Liver (tissue), 9 donors: Measurements from ENCODE around the gene UCHL3. TPM values are rescaled to one million over a fixed set of nuclear protein-coding genes. Genes with fewer than 3 reads are reported as not detected.

Experiments
- DNase-seq: peaks from one replicate; pipeline ENCODE4 v3.0.0-alpha.2; 2017; ENCODE audit warnings: low spot score
- H3K27ac ChIP-seq, 2 donors: one replicate each; pipeline ENCODE4 v1.7.0; 2013; ENCODE audit warnings: inconsistent platforms in 2 of 2, low read length in 2 of 2, control low read depth in 1 of 2, low read depth in 1 of 2, mild to moderate bottlenecking in 1 of 2
- H3K27me3 ChIP-seq, 4 donors: one replicate each; pipeline versions ENCODE4 v1.6.1 to v1.7.0; 2013; ENCODE audit warnings: low read length in 3 of 4, inconsistent platforms in 1 of 4, mild to moderate bottlenecking in 1 of 4, moderate library complexity in 1 of 4; ENCODE audit not compliant: control insufficient read depth in 4 of 4, insufficient read depth in 4 of 4
- H3K36me3 ChIP-seq, 4 donors: one replicate each; pipeline versions ENCODE4 v1.6.1 to v1.7.0; 2013; ENCODE audit warnings: low read length in 3 of 4, mild to moderate bottlenecking in 3 of 4, low read depth in 1 of 4, moderate library complexity in 1 of 4; ENCODE audit not compliant: control insufficient read depth in 4 of 4, insufficient read depth in 3 of 4
- H3K4me1 ChIP-seq, 4 donors: one replicate each; pipeline versions ENCODE4 v1.6.1 to v1.7.0; 2013; ENCODE audit warnings: low read length in 3 of 4, mild to moderate bottlenecking in 3 of 4, moderate library complexity in 1 of 4; ENCODE audit not compliant: control insufficient read depth in 4 of 4, insufficient read depth in 4 of 4
- H3K4me3 ChIP-seq, 3 donors: one replicate each; pipeline versions ENCODE4 v1.6.1 to v1.7.0; 2013; ENCODE audit warnings: low read length in 3 of 3, control low read depth in 1 of 3, low read depth in 1 of 3, mild to moderate bottlenecking in 1 of 3
- H3K9ac ChIP-seq, 2 donors: one replicate each; pipeline ENCODE4 v1.7.0; 2013; ENCODE audit warnings: low read length in 2 of 2, mild to moderate bottlenecking in 2 of 2, moderate library complexity in 2 of 2, control low read depth in 1 of 2, low read depth in 1 of 2
- H3K9me3 ChIP-seq, 4 donors: one replicate each; pipeline versions ENCODE4 v1.6.1 to v1.7.0; 2013; ENCODE audit warnings: low read length in 3 of 4; ENCODE audit not compliant: control insufficient read depth in 4 of 4
- ATF3 ChIP-seq: IDR thresholded peaks from 2 replicates; pipeline ENCODE4 v1.6.1; 2016; ENCODE audit warnings: antibody characterized with exemption
- EGR1 ChIP-seq, 2 donors: IDR thresholded peaks; 2 replicates each; pipeline ENCODE4 v1.6.1; 2016 to 2018; ENCODE audit warnings: antibody characterized with exemption in 2 of 2, low read depth in 2 of 2
- FOXA1 ChIP-seq: IDR thresholded peaks from 2 replicates; pipeline ENCODE4 v1.6.1; 2016; ENCODE audit warnings: antibody characterized with exemption
- FOXA2 ChIP-seq: IDR thresholded peaks from 2 replicates; pipeline ENCODE4 v1.6.1; 2016; ENCODE audit warnings: antibody characterized with exemption
- GABPA ChIP-seq, 2 donors: IDR thresholded peaks in 1 of 2; conservative IDR thresholded peaks in 1 of 2; 2 replicates each; pipeline ENCODE4 v1.6.1; 2016; ENCODE audit warnings: antibody characterized with exemption in 2 of 2, mild to moderate bottlenecking in 1 of 2, moderate library complexity in 1 of 2
- HNF4A ChIP-seq, 2 donors: conservative IDR thresholded peaks; 2 replicates each; pipeline ENCODE4 v1.6.1; 2016; ENCODE audit warnings: antibody characterized with exemption in 2 of 2, mild to moderate bottlenecking in 2 of 2
- HNF4G ChIP-seq: IDR thresholded peaks from 2 replicates; pipeline ENCODE4 v1.6.1; 2016; ENCODE audit warnings: antibody characterized with exemption
- JUND ChIP-seq, 2 donors: IDR thresholded peaks; 2 replicates each; pipeline ENCODE4 v1.6.1; 2016; ENCODE audit warnings: antibody characterized with exemption in 2 of 2
- NR2F2 ChIP-seq: IDR thresholded peaks from 2 replicates; pipeline ENCODE4 v1.6.1; 2016; ENCODE audit warnings: antibody characterized with exemption
- RAD21 ChIP-seq, 2 donors: IDR thresholded peaks; 2 replicates each; pipeline ENCODE4 v1.6.1; 2016; ENCODE audit warnings: antibody characterized with exemption in 2 of 2, mild to moderate bottlenecking in 2 of 2
- REST ChIP-seq: IDR thresholded peaks from 2 replicates; pipeline ENCODE4 v1.6.1; 2016; ENCODE audit warnings: antibody characterized with exemption, mild to moderate bottlenecking
- RXRA ChIP-seq, 2 donors: IDR thresholded peaks; 2 replicates each; pipeline ENCODE4 v1.6.1; 2017 to 2018; ENCODE audit warnings: antibody characterized with exemption in 2 of 2, mild to moderate bottlenecking in 1 of 2
- SP1 ChIP-seq: IDR thresholded peaks from 2 replicates; pipeline ENCODE4 v1.6.1; 2018; ENCODE audit warnings: antibody characterized with exemption, mild to moderate bottlenecking
- TAF1 ChIP-seq: conservative IDR thresholded peaks from 2 replicates; pipeline ENCODE4 v1.6.1; 2016; ENCODE audit warnings: antibody characterized with exemption, mild to moderate bottlenecking
- YY1 ChIP-seq: IDR thresholded peaks from 2 replicates; pipeline ENCODE4 v1.6.1; 2016; ENCODE audit warnings: antibody characterized with exemption, mild to moderate bottlenecking
- ZBTB33 ChIP-seq: IDR thresholded peaks from 2 replicates; pipeline ENCODE4 v1.6.1; 2016; ENCODE audit warnings: antibody characterized with exemption
- WGBS: extraction: QIAGEN DNeasy Blood & Tissue Kit; methylation state at CpG from one replicate; pipeline ENCODE4 v1.1.7; 2013; 5-methylcytosine and 5-hydroxymethylcytosine counted together
- polyA plus RNA-seq, 2 donors: library from polyadenylated mRNA; stranded (reverse) in 1 of 2; unstranded in 1 of 2; fragments of 200-250 nt in 1 of 2; fragments of >200 nt in 1 of 2; fragmentation: Nextera tagmentation in 1 of 2; extraction: Ambion mirVana in 1 of 2; gene quantifications; one replicate each; pipeline versions ENCODE4 v1.2.1 to v1.2.3, GENCODE V29; 2013 to 2015
- total RNA-seq, 2 donors: library from RNA; depleted of rRNA; stranded (reverse); fragments of >200 nt; gene quantifications; one replicate each; pipeline ENCODE4 v1.2.3, GENCODE V29; 2014
- TF ChIP-seq, protein P1 (sequence below): fragments of 150-350 bp; IDR thresholded peaks from 2 replicates; pipeline ENCODE4 v1.5.1; 2017; ENCODE audit warnings: improper control_type of control experiment, low read depth, low read length; ENCODE audit not compliant: missing input control
- TF ChIP-seq, protein P2 (sequence below): IDR thresholded peaks from 2 replicates; pipeline ENCODE4 v1.6.1; 2016; ENCODE audit warnings: antibody characterized with exemption
- donor health status: healthy.
- donor health status: healthy.
- donor health status: healthy.
- donor health status: healthy.
- donor health status: healthy.

The UCHL3 gene
- total and polyA plus RNA-seq, 4 donors: 13.1 to 55.8 (median 19.7) TPM

GRCh38 chr13:75518439-75519088 lies 31.0 kb upstream of the UCHL3 start:
- Histone ChIP-seq H3K9ac (no peak overlapping the region), H3K9me3 (no peaks in the 10 kb centered on the region), H3K27ac (no peak overlapping the region), H3K27me3 (no peaks in the 10 kb centered on the region), H3K36me3 (no peaks in the 10 kb centered on the region), H3K4me1 (no peaks in the 10 kb centered on the region), H3K4me3 (no peak overlapping the region)
- no peak for DNase-seq
- WGBS: 97% methylated on average over 30 of the region's 30 CpGs
- TF ChIP-seq, protein P1, sequence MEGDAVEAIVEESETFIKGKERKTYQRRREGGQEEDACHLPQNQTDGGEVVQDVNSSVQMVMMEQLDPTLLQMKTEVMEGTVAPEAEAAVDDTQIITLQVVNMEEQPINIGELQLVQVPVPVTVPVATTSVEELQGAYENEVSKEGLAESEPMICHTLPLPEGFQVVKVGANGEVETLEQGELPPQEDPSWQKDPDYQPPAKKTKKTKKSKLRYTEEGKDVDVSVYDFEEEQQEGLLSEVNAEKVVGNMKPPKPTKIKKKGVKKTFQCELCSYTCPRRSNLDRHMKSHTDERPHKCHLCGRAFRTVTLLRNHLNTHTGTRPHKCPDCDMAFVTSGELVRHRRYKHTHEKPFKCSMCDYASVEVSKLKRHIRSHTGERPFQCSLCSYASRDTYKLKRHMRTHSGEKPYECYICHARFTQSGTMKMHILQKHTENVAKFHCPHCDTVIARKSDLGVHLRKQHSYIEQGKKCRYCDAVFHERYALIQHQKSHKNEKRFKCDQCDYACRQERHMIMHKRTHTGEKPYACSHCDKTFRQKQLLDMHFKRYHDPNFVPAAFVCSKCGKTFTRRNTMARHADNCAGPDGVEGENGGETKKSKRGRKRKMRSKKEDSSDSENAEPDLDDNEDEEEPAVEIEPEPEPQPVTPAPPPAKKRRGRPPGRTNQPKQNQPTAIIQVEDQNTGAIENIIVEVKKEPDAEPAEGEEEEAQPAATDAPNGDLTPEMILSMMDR: no peak
- no peak for TF ChIP-seq GABPA (IDR thresholded peaks at IDR 0.05 in 1 of 2, conservative IDR thresholded peaks at IDR 0.05 in 1 of 2)
- TF ChIP-seq EGR1 (IDR thresholded peaks at IDR 0.05; ENCODE audit: low read depth in 2 of 2): no peak

- no peak overlapping the region for H3K27ac ChIP-seq
- H3K4me1 ChIP-seq: no peaks in the 10 kb centered on the region
- H3K4me3 ChIP-seq: no peak overlapping the region
- no peaks in the 10 kb centered on the region for H3K27me3 ChIP-seq
- H3K9ac ChIP-seq: no peak overlapping the region
- 77% methylated on average over 3 of the region's 3 CpGs for WGBS
- DNase-seq: no peak
- TF ChIP-seq NR2F2: no peak
- TF ChIP-seq JUND (IDR thresholded peaks at IDR 0.05): no peak
- TF ChIP-seq HNF4G: no peak
- no peak for TF ChIP-seq EGR1 (IDR thresholded peaks at IDR 0.05; ENCODE audit: low read depth in 2 of 2)
- TF ChIP-seq YY1: no peak
- no peak for TF ChIP-seq TAF1
- TF ChIP-seq, protein P1: no peak
- no peak for TF ChIP-seq ZBTB33
- no peak for TF ChIP-seq SP1
- no peak for TF ChIP-seq RXRA (IDR thresholded peaks at IDR 0.05)
- TF ChIP-seq, protein P2, sequence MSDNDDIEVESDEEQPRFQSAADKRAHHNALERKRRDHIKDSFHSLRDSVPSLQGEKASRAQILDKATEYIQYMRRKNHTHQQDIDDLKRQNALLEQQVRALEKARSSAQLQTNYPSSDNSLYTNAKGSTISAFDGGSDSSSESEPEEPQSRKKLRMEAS: no peak
- no peak for TF ChIP-seq FOXA1
- TF ChIP-seq ATF3: no peak
- TF ChIP-seq REST: no peak
- TF ChIP-seq RAD21 (IDR thresholded peaks at IDR 0.05): no peak
- TF ChIP-seq HNF4A (conservative IDR thresholded peaks at IDR 0.05): no peak
- TF ChIP-seq FOXA2: no peak
- no peak for TF ChIP-seq GABPA (IDR thresholded peaks at IDR 0.05 in 1 of 2, conservative IDR thresholded peaks at IDR 0.05 in 1 of 2)
- H3K36me3 ChIP-seq: peaks cover 0 to 4% (median 2%) of the 10 kb centered on the region in 4 donors
- H3K9me3 ChIP-seq: no peaks in the 10 kb centered on the region
Observed at GRCh38 chr13:75521956-75522355, 27.6 kb upstream of the UCHL3 start.
